ENCODE data around the gene WARS2.
"Not testable (repeated sequence)": the region's sequence is repeated elsewhere in the genome, so short reads cannot be mapped to it uniquely, and the experiment has no call there.

Gene WARS2

GRCh38 chr1:119160409-119160808 lies 20.0 kb upstream of the WARS2 start:
- Histone ChIP-seq H3K4me3 (ENCODE audit: low read depth, low read length) (no peak overlapping the region), H3K9ac (no peak overlapping the region), H2AFZ (no peak overlapping the region)

GRCh38 chr1:119159966-119160365 lies 19.5 kb upstream of the WARS2 start:
- H3K27me3 ChIP-seq (ENCODE audit: control insufficient read depth, insufficient read depth, low read length), result no peaks in the 10 kb centered on the region
- TF ChIP-seq CTCF (IDR thresholded peaks at IDR 0.05), result no peak
- no peak overlapping the region for H3K9ac ChIP-seq
- no peak overlapping the region for H3K4me2 ChIP-seq (ENCODE audit: low read length)
- H3K4me1 ChIP-seq, result no peaks in the 10 kb centered on the region
- H3K27ac ChIP-seq, result no peak overlapping the region
- no peak overlapping the region for H3K4me3 ChIP-seq (ENCODE audit: low read depth, low read length)
- no peaks in the 10 kb centered on the region for H3K36me3 ChIP-seq (ENCODE audit: control insufficient read depth, insufficient read depth, low read length)
- no peaks in the 10 kb centered on the region for H3K79me2 ChIP-seq
- H2AFZ ChIP-seq, result no peak overlapping the region
- H3K9me3 ChIP-seq (ENCODE audit: control insufficient read depth, low read length), result no peaks in the 10 kb centered on the region

More at GRCh38 chr1:119160409-119160808, 20.0 kb upstream of the WARS2 start:
- Histone ChIP-seq H3K27ac (no peak overlapping the region), H3K36me3 (ENCODE audit: control insufficient read depth, insufficient read depth, low read length) (no peaks in the 10 kb centered on the region), H3K4me2 (ENCODE audit: low read length) (no peak overlapping the region), H3K9me3 (ENCODE audit: control insufficient read depth, low read length) (no peaks in the 10 kb centered on the region), H3K79me2 (no peaks in the 10 kb centered on the region), H3K4me1 (no peaks in the 10 kb centered on the region), H3K27me3 (ENCODE audit: control insufficient read depth, insufficient read depth, low read length) (no peaks in the 10 kb centered on the region)
- no peak for TF ChIP-seq CTCF (IDR thresholded peaks at IDR 0.05)

- no peak for TF ChIP-seq CTCF (IDR thresholded peaks at IDR 0.05)
- Histone ChIP-seq H3K9ac (no peak overlapping the region), H3K27ac (no peak overlapping the region), H3K4me1 (no peaks in the 10 kb centered on the region), H3K79me2 (no peaks in the 10 kb centered on the region), H3K4me3 (ENCODE audit: low read depth, low read length) (no peak overlapping the region), H3K27me3 (ENCODE audit: control insufficient read depth, insufficient read depth, low read length) (no peaks in the 10 kb centered on the region), H3K36me3 (ENCODE audit: control insufficient read depth, insufficient read depth, low read length) (no peaks in the 10 kb centered on the region), H3K9me3 (ENCODE audit: control insufficient read depth, low read length) (no peaks in the 10 kb centered on the region), H3K4me2 (ENCODE audit: low read length) (no peak overlapping the region), H2AFZ (no peak overlapping the region)
Observed at GRCh38 chr1:119159111-119159510, 18.7 kb upstream of the WARS2 start.

GRCh38 chr1:119156761-119157160 lies 16.3 kb upstream of the WARS2 start:
- not testable (repeated sequence) for H3K27me3 ChIP-seq (ENCODE audit: control insufficient read depth, insufficient read depth, low read length); H3K9me3 ChIP-seq (ENCODE audit: control insufficient read depth, low read length); H3K79me2 ChIP-seq; H3K9ac ChIP-seq; H3K36me3 ChIP-seq (ENCODE audit: control insufficient read depth, insufficient read depth, low read length); H3K4me3 ChIP-seq (ENCODE audit: low read depth, low read length); H3K27ac ChIP-seq; H3K4me2 ChIP-seq (ENCODE audit: low read length); H3K4me1 ChIP-seq; H2AFZ ChIP-seq

GRCh38 chr1:119155069-119155468 lies 14.6 kb upstream of the WARS2 start:
- H3K9me3 ChIP-seq (ENCODE audit: control insufficient read depth, low read length); H3K9ac ChIP-seq; H3K4me3 ChIP-seq (ENCODE audit: low read depth, low read length): not testable (repeated sequence)

GRCh38 chr1:119150150-119150549 lies 9.7 kb upstream of the WARS2 start:
- no peak overlapping the region for H3K4me2 ChIP-seq (ENCODE audit: low read length)
- no peaks in the 10 kb centered on the region for H3K4me1 ChIP-seq
- H3K9ac ChIP-seq, result no peak overlapping the region
- no peaks in the 10 kb centered on the region for H3K36me3 ChIP-seq (ENCODE audit: control insufficient read depth, insufficient read depth, low read length)
- H3K4me3 ChIP-seq (ENCODE audit: low read depth, low read length), result no peak overlapping the region
- no peaks in the 10 kb centered on the region for H3K9me3 ChIP-seq (ENCODE audit: control insufficient read depth, low read length)
- no peaks in the 10 kb centered on the region for H3K79me2 ChIP-seq
- no peak overlapping the region for H2AFZ ChIP-seq
- no peak overlapping the region for H3K27ac ChIP-seq
- H3K27me3 ChIP-seq (ENCODE audit: control insufficient read depth, insufficient read depth, low read length), result no peaks in the 10 kb centered on the region
- no peak for TF ChIP-seq CTCF (IDR thresholded peaks at IDR 0.05)

More at GRCh38 chr1:119155069-119155468, 14.6 kb upstream of the WARS2 start:
- H3K4me2 ChIP-seq (ENCODE audit: low read length); H3K27me3 ChIP-seq (ENCODE audit: control insufficient read depth, insufficient read depth, low read length); H3K79me2 ChIP-seq; H3K36me3 ChIP-seq (ENCODE audit: control insufficient read depth, insufficient read depth, low read length); H2AFZ ChIP-seq; H3K4me1 ChIP-seq; H3K27ac ChIP-seq: not testable (repeated sequence)

All from parathyroid adenoma (tissue), 2 donors.